RWPE1 (cell line): ENCODE results near the gene TRIM24.

Source experiments
- CTCF ChIA-PET: fragments of 350-600 bp; sonication (Branson Sonifier 250); formaldehyde crosslinking; extraction: SDS; loops from one replicate; lab custom pipeline; 2021; lab: Yijun Ruan, JAX
- POLR2A ChIA-PET: fragments of 400-600 bp; formaldehyde crosslinking; extraction: SDS; loops from one replicate; lab custom pipeline; 2020; ENCODE audit warnings: antibody characterized with exemption; ENCODE audit not compliant: low non-redundant PET; lab: Yijun Ruan, JAX
- DNase-seq: peaks from one replicate; pipeline ENCODE4 v3.0.0; 2012; ENCODE audit warnings: low spot score
- H3K27ac ChIP-seq: fragments of 450-650 bp; 2 replicates; pipeline ENCODE4 v1.5.1; 2017
- CTCF ChIP-seq: fragments of 450-650 bp; conservative IDR thresholded peaks from 2 replicates; pipeline ENCODE4 v1.5.1; 2017; ENCODE audit warnings: low read depth, mild to moderate bottlenecking

The TRIM24 gene

GRCh38 chr7:138546829-138547228 lies 86.8 kb downstream of the TRIM24 start:
- POLR2A ChIA-PET = no interaction called here

GRCh38 chr7:138549082-138549481 lies 89.0 kb downstream of the TRIM24 start:
- TF ChIP-seq CTCF = no peak
- H3K27ac ChIP-seq = no peak overlapping the region
- ChIA-PET CTCF (no interaction called here), POLR2A (no interaction called here)
- no peak for DNase-seq

More at GRCh38 chr7:138546829-138547228, 86.8 kb downstream of the TRIM24 start:
- CTCF ChIA-PET = no interaction called here
- no peak overlapping the region for H3K27ac ChIP-seq
- no peak for TF ChIP-seq CTCF
- no peak for DNase-seq

- ChIA-PET POLR2A (no interaction called here), CTCF (no interaction called here)
- H3K27ac ChIP-seq = no peak overlapping the region
- no peak for TF ChIP-seq CTCF
- DNase-seq = no peak
Measured at GRCh38 chr7:138550337-138550736, 90.3 kb downstream of the TRIM24 start.

- ChIA-PET POLR2A (no interaction called here), CTCF (interaction anchor here (0.6 kb wide), 1 partner anchor 222 kb away, joined by 3 read pairs; no protein-coding TSS in a partner anchor)
- no peak for TF ChIP-seq CTCF
- no peak overlapping the region for H3K27ac ChIP-seq
- DNase-seq = no peak
Measured at GRCh38 chr7:138551102-138551501, 91.0 kb downstream of the TRIM24 start.

- DNase-seq = no peak
- no peak for TF ChIP-seq CTCF
- no peak overlapping the region for H3K27ac ChIP-seq
- ChIA-PET CTCF (interaction anchor here (0.7 kb wide), 1 partner anchor 52 kb away, joined by 4 read pairs; no protein-coding TSS in a partner anchor), POLR2A (no interaction called here)
Measured at GRCh38 chr7:138553805-138554204, 93.7 kb downstream of the TRIM24 start.

- ChIA-PET POLR2A (no interaction called here), CTCF (interaction anchor here (0.7 kb wide), 1 partner anchor 51 kb away, joined by 4 read pairs; no protein-coding TSS in a partner anchor)
- TF ChIP-seq CTCF = no peak
- no peak for DNase-seq
- no peak overlapping the region for H3K27ac ChIP-seq
Measured at GRCh38 chr7:138554674-138555073, 94.6 kb downstream of the TRIM24 start.
